ENCODE measurements around the gene MVB12A. TPM values are rescaled to one million over a fixed set of nuclear protein-coding genes. Genes with fewer than 3 reads are reported as not detected.
A peak's percentile ranks its signal among the peaks of the same experiment; 100 is the strongest.

The MVB12A gene
- total and polyA plus RNA-seq, 4 donors: 28.5 to 68.6 (median 49.3) TPM

DNA sequence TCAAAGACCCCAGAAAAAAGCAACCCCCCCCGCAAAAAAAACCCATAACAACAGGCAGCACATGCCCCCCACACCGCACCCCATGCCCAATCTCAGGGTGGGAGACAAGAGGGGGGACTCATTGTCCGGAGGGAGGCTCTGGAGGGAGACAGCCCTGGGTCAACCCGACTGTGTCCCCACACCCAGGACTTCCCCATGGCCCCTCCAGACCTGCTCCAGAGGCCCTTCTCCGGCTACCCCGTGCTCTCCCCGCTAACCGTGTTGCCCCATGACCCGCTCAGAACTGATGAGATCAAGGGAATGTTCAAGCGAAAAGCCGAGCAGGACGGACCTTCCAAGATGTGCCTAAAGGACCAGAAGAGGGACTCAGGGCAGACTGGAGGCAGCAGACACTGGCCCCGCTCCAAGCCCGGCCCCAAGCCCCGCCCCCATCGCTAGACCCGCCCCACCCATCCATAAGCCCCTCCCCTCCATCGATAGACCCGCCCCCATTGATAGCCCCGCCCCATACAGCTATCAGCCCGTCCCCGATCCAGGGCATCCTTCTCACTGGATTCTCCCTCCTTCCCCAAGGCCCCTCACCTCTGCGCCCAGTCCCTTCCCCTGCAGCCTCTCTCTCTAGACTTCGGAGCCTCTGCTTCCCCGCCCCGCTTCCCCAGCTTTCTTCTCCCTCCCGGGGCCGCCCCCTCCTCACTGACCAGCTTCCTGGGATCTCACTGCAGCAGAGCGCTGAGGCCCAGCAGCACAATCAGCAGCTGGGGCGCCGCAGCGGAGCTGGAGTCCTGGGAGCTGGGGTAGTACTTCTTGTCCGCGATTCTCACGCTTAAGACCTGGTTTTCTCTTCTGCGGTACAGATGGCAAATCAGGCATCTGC, 16.6 kb upstream of the MVB12A start:
- Histone ChIP-seq H3K9me3 (ENCODE audit: control insufficient read depth, low read length) (no peaks in the 10 kb centered on the region), H3K4me1 (ENCODE audit: control insufficient read depth in 1 of 2, insufficient read depth in 2 of 2, low read length in 2 of 2) (no peaks in the 10 kb centered on the region), H3K27me3 (ENCODE audit: control insufficient read depth in 1 of 2, insufficient read depth in 2 of 2, low read length in 1 of 2) (no peaks in the 10 kb centered on the region), H3K36me3 (ENCODE audit: control insufficient read depth in 1 of 2, insufficient read depth in 2 of 2, low read length in 1 of 2) (no peaks in the 10 kb centered on the region), H3K27ac (ENCODE audit: low read depth in 1 of 2, low read length in 2 of 2) (no peak overlapping the region), H3K4me3 (ENCODE audit: low read length in 2 of 2) (no peak overlapping the region)
- intact Hi-C loops (cut with DNase I): no loop called here
- 42 to 49% methylated on average over 29 to 35 of the region's 36 CpGs for WGBS, 2 donors
- DNase-seq: peak in 1 of 2 donors; percentile 81
- ATAC-seq (ENCODE audit: low FRiP score): peak; percentile 33

DNA sequence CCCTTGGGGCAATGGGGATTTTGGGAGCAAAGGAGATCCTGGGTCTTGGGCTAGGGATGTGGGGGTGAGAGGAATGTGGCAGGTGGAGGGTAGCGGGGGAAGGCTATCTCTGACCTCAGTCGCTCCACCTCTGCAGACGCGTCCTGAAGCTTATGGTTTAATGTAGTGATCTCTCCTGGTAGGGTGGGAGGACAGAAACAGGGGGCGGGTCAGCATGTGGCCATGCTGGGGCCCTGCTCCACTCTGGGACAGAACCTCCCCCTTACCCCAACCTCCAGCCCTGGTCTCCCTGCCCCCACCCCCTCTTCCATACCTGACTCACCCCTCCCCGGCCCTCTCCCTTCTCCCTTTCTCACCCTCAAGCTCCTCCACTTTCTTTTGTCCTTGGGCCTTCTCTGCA, 15.8 kb upstream of the MVB12A start:
- DNase-seq (no peak), ATAC-seq (ENCODE audit: low FRiP score) (no peak)
- Histone ChIP-seq H3K36me3 (ENCODE audit: control insufficient read depth in 1 of 2, insufficient read depth in 2 of 2, low read length in 1 of 2) (no peaks in the 10 kb centered on the region), H3K27me3 (ENCODE audit: control insufficient read depth in 1 of 2, insufficient read depth in 2 of 2, low read length in 1 of 2) (no peaks in the 10 kb centered on the region), H3K4me1 (ENCODE audit: control insufficient read depth in 1 of 2, insufficient read depth in 2 of 2, low read length in 2 of 2) (no peaks in the 10 kb centered on the region), H3K4me3 (ENCODE audit: low read length in 2 of 2) (no peak overlapping the region), H3K9me3 (ENCODE audit: control insufficient read depth, low read length) (no peaks in the 10 kb centered on the region), H3K27ac (ENCODE audit: low read depth in 1 of 2, low read length in 2 of 2) (no peak overlapping the region)
- WGBS, 2 donors: 89 to 90% methylated on average over 6 of the region's 6 CpGs
- intact Hi-C loops (cut with DNase I): no loop called here

DNA sequence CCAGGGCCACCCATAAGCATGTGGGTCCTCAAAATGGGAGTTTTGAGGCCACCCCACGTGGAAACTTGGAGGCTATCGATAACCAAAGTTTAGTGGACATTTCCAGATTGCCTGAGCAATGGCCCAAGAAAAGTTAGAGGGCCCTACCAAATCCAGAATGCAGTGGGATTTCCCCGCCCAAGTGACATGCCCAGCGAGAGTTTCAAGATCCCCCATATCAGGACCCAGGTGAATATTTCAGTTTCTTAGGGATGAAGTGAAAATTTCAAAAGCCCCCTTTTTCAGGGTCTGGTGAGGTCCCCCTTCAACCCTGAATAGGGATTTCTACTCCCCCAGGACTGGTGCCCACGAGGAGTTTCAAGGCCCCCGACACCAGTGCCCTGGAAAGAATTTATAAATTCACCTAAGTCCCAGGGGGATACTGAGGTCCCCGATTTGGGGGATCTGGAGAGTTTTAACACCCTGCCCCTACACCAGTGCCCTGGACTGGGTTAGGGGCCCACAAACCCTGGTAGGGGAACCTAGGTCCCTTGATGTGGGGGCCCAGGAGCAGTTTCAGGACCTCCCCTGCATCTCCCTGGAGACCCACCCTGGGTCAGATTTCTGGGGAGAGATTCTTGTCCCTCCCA, 15.1 kb upstream of the MVB12A start:
- Histone ChIP-seq H3K36me3 (ENCODE audit: control insufficient read depth in 1 of 2, insufficient read depth in 2 of 2, low read length in 1 of 2) (no peaks in the 10 kb centered on the region), H3K9me3 (ENCODE audit: control insufficient read depth, low read length) (no peaks in the 10 kb centered on the region), H3K4me1 (ENCODE audit: control insufficient read depth in 1 of 2, insufficient read depth in 2 of 2, low read length in 2 of 2) (no peaks in the 10 kb centered on the region), H3K27me3 (ENCODE audit: control insufficient read depth in 1 of 2, insufficient read depth in 2 of 2, low read length in 1 of 2) (no peaks in the 10 kb centered on the region), H3K27ac (ENCODE audit: low read depth in 1 of 2, low read length in 2 of 2) (no peak overlapping the region), H3K4me3 (ENCODE audit: low read length in 2 of 2) (no peak overlapping the region)
- intact Hi-C loops (cut with DNase I): no loop called here
- DNase-seq: no peak
- 87 to 88% methylated on average over 7 of the region's 7 CpGs for WGBS, 2 donors
- no peak for ATAC-seq (ENCODE audit: low FRiP score)

DNA sequence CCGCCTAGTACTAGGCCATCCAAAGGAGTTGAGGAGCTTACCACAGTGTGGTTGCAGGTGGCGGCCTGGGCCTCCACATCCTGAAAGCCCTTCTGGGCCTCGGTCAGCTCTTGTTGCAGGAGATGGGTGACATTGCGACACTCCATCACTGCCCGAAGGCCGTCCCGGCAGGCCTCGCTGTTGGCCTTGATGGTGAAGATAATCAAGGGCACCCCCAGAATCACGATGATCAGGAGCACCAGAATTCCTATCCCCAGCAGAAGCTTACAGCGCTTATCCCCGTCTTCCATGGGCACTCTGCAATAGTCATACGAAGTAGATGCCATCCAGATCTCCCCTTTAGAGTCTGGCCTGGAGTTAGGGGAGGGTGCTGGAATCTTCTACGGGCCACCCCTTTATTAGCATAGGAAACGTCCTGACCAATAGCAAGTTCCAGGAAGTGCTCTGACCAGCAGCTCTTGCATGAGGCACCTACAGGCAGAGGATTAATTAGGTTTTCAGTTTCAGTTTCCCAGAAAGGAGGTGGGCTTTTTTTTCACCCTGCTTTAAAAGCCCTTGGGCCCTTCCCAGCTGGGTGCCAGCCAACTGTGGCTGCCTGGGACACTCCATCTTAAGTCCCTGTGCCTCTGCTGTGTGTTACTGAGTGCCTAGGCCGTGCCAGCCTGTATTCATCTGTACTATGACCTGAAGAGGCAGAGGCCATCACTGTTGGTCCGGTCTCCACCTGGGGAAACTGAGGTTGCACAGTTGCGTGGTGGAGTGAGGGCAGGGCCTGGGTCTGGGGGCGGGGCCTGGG, 14.4 kb upstream of the MVB12A start, which contains the start of gene BST2:
Gene BST2 (minus strand): TSS at position 381 of the 796 bp plus-strand sequence. CDS start 55 bp downstream, at position 326.
- no peaks in the 10 kb centered on the region for H3K9me3 ChIP-seq (ENCODE audit: control insufficient read depth, low read length)
- DNase-seq (peak in 1 of 2 donors; percentile 84), ATAC-seq (ENCODE audit: low FRiP score) (peak; percentile 90)
- no peaks in the 10 kb centered on the region for H3K4me1 ChIP-seq (ENCODE audit: control insufficient read depth in 1 of 2, insufficient read depth in 2 of 2, low read length in 2 of 2)
- intact Hi-C loops (cut with DNase I): no loop called here
- H3K27ac ChIP-seq (ENCODE audit: low read depth in 1 of 2, low read length in 2 of 2): no peak within 1 kb of the TSS
- WGBS, 2 donors: 61 to 64% methylated on average over 18 of the region's 18 CpGs
- no peaks in the 10 kb centered on the region for H3K36me3 ChIP-seq (ENCODE audit: control insufficient read depth in 1 of 2, insufficient read depth in 2 of 2, low read length in 1 of 2)
- H3K4me3 ChIP-seq (ENCODE audit: low read length in 2 of 2): no peak within 1 kb of the TSS
- no peaks in the 10 kb centered on the region for H3K27me3 ChIP-seq (ENCODE audit: control insufficient read depth in 1 of 2, insufficient read depth in 2 of 2, low read length in 1 of 2)

DNA sequence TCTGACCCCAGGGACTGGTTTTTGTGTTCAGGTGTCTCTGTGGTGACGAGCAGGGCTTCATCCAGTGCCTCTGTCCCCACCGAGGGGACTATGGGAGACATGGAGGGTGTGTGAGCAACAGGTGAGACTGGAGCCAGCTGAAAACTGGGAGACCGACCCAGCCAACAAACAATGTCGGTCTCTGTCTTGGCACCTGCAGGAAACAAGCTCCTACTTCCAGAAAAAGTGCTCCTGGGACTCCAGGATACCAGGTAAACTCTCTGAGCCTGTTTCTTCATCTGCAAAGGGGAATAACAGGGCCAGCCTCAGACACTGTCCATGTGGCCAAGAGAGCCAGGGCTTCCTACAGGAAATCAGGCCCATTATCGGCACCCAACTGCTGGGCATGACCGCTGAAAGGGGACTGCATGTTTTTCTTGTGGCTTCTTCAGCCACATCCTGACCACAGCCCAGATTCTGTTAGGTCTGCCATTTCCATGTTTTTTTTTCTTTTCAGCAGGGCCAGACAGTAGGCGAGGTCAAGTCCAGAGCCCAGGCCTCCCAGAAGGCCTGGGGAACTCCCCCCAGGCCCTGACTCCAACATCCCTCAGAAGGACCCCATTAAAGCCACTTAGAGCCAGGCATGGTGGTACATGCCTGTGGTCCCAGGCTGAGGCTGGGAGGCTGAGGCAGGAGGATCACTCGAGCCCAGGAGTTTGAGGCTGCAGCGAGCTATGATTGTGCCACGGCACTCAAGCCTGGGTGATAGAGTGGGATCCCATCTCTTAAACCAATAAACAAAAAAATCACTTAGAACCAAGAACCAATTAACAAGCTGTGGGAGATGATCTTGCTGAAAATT, 13.6 kb upstream of the MVB12A start:
- H3K9me3 ChIP-seq (ENCODE audit: control insufficient read depth, low read length): no peaks in the 10 kb centered on the region
- no peaks in the 10 kb centered on the region for H3K36me3 ChIP-seq (ENCODE audit: control insufficient read depth in 1 of 2, insufficient read depth in 2 of 2, low read length in 1 of 2)
- no peak overlapping the region for H3K4me3 ChIP-seq (ENCODE audit: low read length in 2 of 2)
- H3K27me3 ChIP-seq (ENCODE audit: control insufficient read depth in 1 of 2, insufficient read depth in 2 of 2, low read length in 1 of 2): no peaks in the 10 kb centered on the region
- H3K4me1 ChIP-seq (ENCODE audit: control insufficient read depth in 1 of 2, insufficient read depth in 2 of 2, low read length in 2 of 2): no peaks in the 10 kb centered on the region
- DNase-seq: no peak
- intact Hi-C loops (cut with DNase I): no loop called here
- H3K27ac ChIP-seq (ENCODE audit: low read depth in 1 of 2, low read length in 2 of 2): no peak overlapping the region
- ATAC-seq (ENCODE audit: low FRiP score): peak; percentile 11
- WGBS, 2 donors: 78 to 79% methylated on average over 10 of the region's 10 CpGs

GRCh38 chr19:17406887-17407196, 13.0 kb upstream of the MVB12A start:
- intact Hi-C loops (cut with DNase I): no loop called here
- no peak overlapping the region for H3K4me3 ChIP-seq (ENCODE audit: low read length in 2 of 2)
- DNase-seq (no peak), ATAC-seq (ENCODE audit: low FRiP score) (no peak)
- H3K27me3 ChIP-seq (ENCODE audit: control insufficient read depth in 1 of 2, insufficient read depth in 2 of 2, low read length in 1 of 2): no peaks in the 10 kb centered on the region
- H3K36me3 ChIP-seq (ENCODE audit: control insufficient read depth in 1 of 2, insufficient read depth in 2 of 2, low read length in 1 of 2): no peaks in the 10 kb centered on the region
- H3K27ac ChIP-seq (ENCODE audit: low read depth in 1 of 2, low read length in 2 of 2): no peak overlapping the region
- H3K9me3 ChIP-seq (ENCODE audit: control insufficient read depth, low read length): no peaks in the 10 kb centered on the region
- WGBS, 2 donors: 61 to 68% methylated on average over 2 of the region's 2 CpGs
- H3K4me1 ChIP-seq (ENCODE audit: control insufficient read depth in 1 of 2, insufficient read depth in 2 of 2, low read length in 2 of 2): no peaks in the 10 kb centered on the region

DNA sequence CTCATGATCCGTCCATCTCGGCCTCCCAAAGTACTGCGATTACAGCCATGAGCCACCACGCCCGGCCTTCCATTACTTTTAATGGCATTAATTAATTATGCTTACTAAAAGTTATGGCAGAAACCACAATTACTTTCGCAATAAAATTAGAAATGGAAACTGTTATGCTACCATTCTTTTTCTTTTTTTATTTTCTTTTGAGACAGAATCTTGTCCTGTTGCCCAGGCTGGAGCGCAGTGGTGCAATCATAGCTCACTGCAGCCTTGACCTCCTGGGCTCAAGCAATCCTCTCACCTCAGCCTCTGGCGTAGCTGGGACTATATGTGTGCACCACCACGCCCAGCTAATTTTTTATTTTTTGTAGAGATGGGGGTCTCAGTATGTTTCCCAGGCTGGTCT, 9.9 kb upstream of the MVB12A start:
- no peak for ATAC-seq (ENCODE audit: low FRiP score)
- no peak overlapping the region for H3K4me3 ChIP-seq (ENCODE audit: low read length in 2 of 2)
- no peaks in the 10 kb centered on the region for H3K9me3 ChIP-seq (ENCODE audit: control insufficient read depth, low read length)
- 89 to 90% methylated on average over 9 of the region's 9 CpGs for WGBS, 2 donors
- no peak overlapping the region for H3K27ac ChIP-seq (ENCODE audit: low read depth in 1 of 2, low read length in 2 of 2)
- no peaks in the 10 kb centered on the region for H3K36me3 ChIP-seq (ENCODE audit: control insufficient read depth in 1 of 2, insufficient read depth in 2 of 2, low read length in 1 of 2)
- no peaks in the 10 kb centered on the region for H3K27me3 ChIP-seq (ENCODE audit: control insufficient read depth in 1 of 2, insufficient read depth in 2 of 2, low read length in 1 of 2)
- no peak for DNase-seq
- intact Hi-C loops (cut with DNase I): no loop called here
- H3K4me1 ChIP-seq (ENCODE audit: control insufficient read depth in 1 of 2, insufficient read depth in 2 of 2, low read length in 2 of 2): no peaks in the 10 kb centered on the region

DNA sequence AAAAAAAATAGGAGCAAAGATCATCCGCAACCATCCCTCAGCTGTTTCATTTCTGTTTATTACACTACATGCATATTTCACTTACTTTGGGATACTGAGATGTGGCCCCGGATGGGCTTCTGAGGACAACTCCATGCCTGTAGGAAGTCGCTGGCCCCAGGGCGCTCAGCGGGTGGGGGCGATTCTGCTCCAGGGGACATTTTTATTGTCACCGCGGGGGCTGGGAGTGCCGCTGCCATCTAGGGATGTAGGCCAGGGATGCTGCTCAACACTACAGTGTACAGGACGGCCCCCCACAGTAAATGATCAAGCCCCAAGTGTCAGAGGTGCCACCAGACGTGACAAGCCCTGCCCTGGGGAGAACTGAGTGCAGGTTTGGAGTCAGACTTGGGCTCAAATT, 8.0 kb upstream of the MVB12A start:
- DNase-seq: no peak
- 79 to 87% methylated on average over 11 of the region's 11 CpGs for WGBS, 2 donors

More for the DNA sequence above, 8.0 kb upstream of the MVB12A start:
- no peaks in the 10 kb centered on the region for H3K9me3 ChIP-seq (ENCODE audit: control insufficient read depth, low read length)
- no peak overlapping the region for H3K4me3 ChIP-seq (ENCODE audit: low read length in 2 of 2)
- H3K4me1 ChIP-seq (ENCODE audit: control insufficient read depth in 1 of 2, insufficient read depth in 2 of 2, low read length in 2 of 2): no peaks in the 10 kb centered on the region
- no peaks in the 10 kb centered on the region for H3K27me3 ChIP-seq (ENCODE audit: control insufficient read depth in 1 of 2, insufficient read depth in 2 of 2, low read length in 1 of 2)
- intact Hi-C loops (cut with DNase I): no loop called here
- no peaks in the 10 kb centered on the region for H3K36me3 ChIP-seq (ENCODE audit: control insufficient read depth in 1 of 2, insufficient read depth in 2 of 2, low read length in 1 of 2)
- no peak overlapping the region for H3K27ac ChIP-seq (ENCODE audit: low read depth in 1 of 2, low read length in 2 of 2)
- ATAC-seq (ENCODE audit: low FRiP score): no peak

All from aorta (tissue), 5 donors.